Measurements from ENCODE around the gene SURF1.
"Not testable (repeated sequence)": the region's sequence is repeated elsewhere in the genome, so short reads cannot be mapped to it uniquely, and the experiment has no call there.

SURF1 gene, protein sequence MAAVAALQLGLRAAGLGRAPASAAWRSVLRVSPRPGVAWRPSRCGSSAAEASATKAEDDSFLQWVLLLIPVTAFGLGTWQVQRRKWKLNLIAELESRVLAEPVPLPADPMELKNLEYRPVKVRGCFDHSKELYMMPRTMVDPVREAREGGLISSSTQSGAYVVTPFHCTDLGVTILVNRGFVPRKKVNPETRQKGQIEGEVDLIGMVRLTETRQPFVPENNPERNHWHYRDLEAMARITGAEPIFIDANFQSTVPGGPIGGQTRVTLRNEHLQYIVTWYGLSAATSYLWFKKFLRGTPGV

DNA sequence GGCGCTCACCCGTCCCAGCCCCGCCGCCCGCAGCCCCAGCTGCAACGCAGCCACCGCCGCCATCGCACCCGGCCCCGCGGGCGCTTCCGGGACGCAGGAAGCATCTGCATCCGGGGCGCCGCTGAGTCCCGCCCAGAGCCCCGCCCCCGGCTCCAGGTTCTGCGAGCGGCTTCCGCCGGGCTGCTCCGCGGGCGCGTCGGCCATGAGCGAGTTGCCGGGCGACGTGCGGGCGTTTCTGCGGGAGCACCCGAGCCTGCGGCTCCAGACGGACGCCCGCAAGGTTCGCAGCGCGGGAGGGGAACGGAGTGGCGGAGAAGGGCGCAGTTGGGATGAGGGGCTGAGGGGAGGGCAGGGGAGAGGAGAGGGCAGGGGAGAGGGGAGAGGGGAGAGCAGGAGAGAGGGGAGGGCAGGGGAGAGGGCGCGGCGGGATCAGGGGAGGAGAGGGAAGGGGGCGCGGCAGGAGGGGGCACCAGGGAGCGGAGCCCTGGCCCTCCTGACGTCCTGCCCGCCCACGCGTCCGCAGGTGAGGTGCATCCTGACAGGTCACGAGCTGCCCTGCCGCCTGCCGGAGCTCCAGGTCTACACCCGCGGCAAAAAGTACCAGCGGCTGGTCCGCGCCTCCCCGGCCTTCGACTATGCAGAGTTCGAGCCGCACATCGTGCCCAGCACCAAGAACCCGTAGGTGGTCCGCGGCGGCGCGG is at the start of gene SURF1, which contains the start of gene SURF2:
Gene SURF1, minus strand, starts transcription at position 97 of the 701 bp plus-strand sequence. Its CDS starts 34 bp downstream, at position 63.
Gene SURF2, plus strand, starts transcription at position 160 of the 701 bp plus-strand sequence. Its CDS starts 43 bp downstream, at position 203.
- DNase-seq: peak; percentile 89 to 97 (median 96)

DNA sequence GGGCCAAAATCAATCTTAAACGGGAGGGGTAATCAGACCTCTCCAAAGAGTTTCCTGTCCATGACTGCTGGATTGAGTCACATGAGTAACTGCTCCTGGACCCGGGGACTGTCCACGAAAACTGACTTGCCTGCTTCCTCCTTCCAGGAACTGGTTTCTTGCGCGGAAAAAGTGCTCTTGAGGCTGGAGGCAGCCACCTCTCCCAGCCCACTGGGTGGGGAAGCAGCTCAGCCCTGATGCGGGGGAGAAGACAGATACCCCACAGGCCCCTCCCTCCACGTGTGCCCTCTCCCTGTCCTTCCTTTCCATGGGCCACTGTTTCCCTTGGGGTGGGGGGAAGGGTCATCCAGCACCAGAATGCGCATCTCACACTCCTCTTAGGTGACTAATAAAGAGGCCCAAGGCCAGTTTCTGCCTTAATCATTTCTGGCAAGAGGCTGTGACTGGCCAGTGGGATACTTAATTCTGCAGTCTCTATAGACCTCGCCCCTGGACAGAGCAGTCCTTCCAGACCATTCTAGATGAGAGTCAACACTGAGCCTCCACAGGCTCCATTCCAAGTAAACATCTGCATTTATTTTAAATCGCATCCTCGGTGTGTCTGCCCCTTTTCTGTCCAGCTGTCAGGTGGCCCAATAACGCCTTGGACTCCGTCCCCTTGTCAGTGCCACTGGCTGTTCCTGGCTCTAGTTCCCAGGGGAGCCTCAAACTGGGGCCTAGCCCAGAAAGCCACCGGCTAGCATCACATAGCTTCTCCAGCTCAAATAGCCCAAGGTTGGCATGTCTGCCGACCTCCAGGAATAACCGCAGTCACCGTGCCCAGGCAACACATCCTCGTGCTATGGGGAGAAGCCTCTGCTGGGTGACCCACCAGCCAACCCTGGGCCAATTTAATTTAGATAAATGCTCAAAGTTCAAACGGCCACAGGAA is 49.5 kb upstream of the SURF1 start:
- no peak for DNase-seq

GRCh38 chr9:133404454-133405002 is 48.2 kb upstream of the SURF1 start:
- no peak for DNase-seq

- peak; percentile 27 to 61 (median 36) for DNase-seq
Measured at GRCh38 chr9:133403766-133404453, 47.6 kb upstream of the SURF1 start.

- no peak for DNase-seq
Measured at GRCh38 chr9:133402689-133403088, 46.4 kb upstream of the SURF1 start.

DNA sequence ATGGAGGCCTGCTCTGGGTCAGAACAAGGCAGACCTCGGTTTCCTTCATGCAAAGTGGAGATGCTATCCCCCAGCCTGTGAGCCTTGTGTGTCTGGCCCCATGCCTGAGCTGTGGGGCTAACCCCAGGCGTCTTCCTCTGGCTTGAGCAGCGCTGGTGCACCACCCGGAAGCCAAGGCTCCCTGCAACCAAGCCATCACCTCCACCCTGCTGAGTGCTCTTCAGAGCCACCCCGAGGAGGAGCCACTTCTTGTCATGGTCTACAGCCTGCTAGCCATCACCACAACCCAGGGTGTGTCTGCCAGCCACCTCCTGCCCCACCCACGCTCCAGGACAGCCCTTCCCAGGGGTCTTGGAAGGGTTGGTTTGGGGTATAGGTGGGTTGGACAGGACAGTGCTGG is 45.3 kb upstream of the SURF1 start:
- no peak for DNase-seq

DNA sequence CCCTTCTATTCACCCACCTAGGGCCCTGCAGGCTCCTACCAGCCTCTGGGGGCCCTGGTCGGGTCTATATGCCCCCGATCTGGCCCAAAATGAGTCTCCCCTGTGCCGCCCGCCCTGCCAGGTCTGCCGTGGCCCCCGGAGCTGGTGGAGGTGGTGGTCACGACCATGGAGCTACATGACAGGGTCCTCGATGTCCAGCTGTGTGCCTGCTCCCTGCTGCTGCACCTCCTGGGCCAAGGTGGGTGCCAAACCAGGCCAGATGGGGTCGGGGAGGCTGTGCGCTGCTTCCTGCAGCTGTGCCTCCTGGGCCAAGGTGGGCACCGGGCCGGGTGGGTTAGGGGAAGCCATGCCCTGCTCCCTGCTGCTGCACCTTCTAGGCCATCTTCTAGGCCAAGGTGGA is 44.0 kb upstream of the SURF1 start:
- no peak for DNase-seq

GRCh38 chr9:133397895-133398294 is 41.6 kb upstream of the SURF1 start:
- peak in 1 of 3 donors; percentile 16 for DNase-seq

DNA sequence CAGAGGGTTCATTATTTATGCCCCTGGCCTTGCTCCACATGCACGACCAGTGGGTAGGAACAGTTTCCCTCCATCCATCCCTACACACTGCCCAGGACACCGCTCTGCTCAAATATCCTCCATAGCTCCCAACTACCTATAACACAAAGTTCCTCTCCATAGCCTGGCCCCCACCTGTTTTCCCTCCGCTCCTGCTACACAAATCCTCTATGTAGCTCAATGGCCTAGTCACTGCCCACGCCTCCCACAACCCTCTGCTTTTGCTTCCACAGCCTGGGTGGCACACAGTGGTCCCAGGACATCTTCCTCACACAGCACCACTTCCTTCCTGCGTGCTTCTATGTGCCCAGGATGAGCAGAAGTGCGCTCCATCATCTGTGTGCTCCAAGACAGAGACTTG is 41.1 kb upstream of the SURF1 start:
- peak in 1 of 3 donors; percentile 6 for DNase-seq

- peak in 2 of 3 donors; percentile 17 to 35 for DNase-seq
Measured at GRCh38 chr9:133396952-133397351, 40.7 kb upstream of the SURF1 start.

GRCh38 chr9:133394687-133395271 is 38.5 kb upstream of the SURF1 start:
- DNase-seq: peak in 1 of 3 donors; percentile 3

DNA sequence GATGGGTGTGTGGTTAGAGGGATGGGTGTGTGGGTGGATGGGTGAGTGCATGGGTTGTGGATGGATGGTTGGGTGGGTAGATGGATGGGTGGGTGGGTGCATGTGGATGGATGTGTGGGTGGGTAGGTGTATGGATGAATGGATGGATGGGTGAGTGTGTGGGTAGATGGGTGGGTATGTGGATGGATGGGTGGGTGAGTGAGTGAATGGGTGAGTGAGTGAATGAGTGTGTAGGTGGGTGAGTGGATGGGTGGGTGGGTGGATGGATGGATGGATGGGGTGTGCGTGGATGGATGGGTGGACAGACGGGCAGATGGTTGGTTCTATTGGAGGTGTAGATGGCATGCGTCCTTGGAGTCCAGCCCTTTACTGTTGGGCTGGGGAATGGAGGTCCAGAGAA is 37.1 kb upstream of the SURF1 start:
- no peak for DNase-seq

DNA sequence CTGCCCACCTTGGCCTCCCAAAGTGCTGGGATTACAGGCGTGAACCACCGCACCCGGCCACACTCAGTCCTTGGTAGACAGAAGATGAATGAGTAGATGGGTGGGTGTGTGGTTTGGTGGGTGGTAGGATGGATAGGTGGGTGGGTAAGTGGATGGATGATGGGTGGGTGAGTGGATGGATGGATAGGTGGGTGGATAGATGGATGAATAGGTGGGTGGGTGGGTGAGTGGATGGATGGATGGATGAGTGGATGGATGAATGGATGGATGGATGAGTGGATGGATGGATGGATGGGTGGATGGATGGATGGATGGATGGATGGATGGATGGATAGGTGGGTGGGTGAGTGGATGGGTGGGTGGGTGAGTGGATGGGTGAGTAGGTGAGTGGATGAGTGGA is 36.0 kb upstream of the SURF1 start:
- DNase-seq: not testable (repeated sequence)

GRCh38 chr9:133391449-133391848 is 35.2 kb upstream of the SURF1 start:
- not testable (repeated sequence) for DNase-seq

DNA sequence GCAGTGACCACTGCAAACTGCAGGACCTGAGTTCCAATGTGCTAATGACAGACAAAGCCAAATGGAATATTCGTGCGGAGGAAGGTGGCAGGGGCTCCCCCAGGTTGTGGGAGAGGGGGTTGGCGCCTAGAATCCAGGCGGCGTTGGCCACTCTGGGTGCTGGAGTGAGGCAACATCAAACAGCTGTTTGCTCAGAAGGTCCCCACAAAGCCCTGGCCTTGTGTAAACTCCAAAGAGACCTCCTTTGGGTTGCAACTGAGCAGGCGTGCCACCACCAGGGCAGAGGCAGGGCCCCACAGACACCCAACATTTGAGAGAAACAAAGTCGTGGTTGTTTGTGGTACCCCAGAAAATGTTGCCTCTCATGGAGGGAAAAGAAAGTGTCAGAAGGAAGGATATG is 34.4 kb upstream of the SURF1 start:
- DNase-seq: peak in 1 of 3 donors; percentile 4

GRCh38 chr9:133389562-133389961 is 33.3 kb upstream of the SURF1 start:
- peak in 1 of 3 donors; percentile 16 for DNase-seq

GRCh38 chr9:133389025-133389557 is 32.8 kb upstream of the SURF1 start:
- DNase-seq: peak in 1 of 3 donors; percentile 9

DNA sequence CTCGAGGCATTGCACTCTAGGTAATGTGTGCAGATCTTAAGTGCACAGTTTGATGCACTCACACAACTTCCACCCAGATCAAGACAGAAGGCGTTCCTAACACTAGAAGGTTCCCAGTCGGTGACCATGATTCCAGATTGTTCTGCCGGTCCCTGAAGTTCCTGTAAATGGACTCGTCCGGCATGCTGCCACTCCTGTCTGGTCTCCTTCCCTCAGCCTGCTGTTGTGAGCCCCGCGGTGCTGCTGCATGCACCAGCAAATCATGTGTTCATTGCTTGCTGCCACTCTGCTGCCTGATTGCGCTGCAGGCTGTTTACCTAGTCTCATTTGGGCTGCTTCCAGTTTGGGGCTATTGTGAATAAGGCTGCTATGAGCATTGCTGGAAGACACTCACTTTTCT is 31.4 kb upstream of the SURF1 start:
- no peak for DNase-seq

- no peak for DNase-seq
Measured at GRCh38 chr9:133386338-133386737, 30.1 kb upstream of the SURF1 start.

DNA sequence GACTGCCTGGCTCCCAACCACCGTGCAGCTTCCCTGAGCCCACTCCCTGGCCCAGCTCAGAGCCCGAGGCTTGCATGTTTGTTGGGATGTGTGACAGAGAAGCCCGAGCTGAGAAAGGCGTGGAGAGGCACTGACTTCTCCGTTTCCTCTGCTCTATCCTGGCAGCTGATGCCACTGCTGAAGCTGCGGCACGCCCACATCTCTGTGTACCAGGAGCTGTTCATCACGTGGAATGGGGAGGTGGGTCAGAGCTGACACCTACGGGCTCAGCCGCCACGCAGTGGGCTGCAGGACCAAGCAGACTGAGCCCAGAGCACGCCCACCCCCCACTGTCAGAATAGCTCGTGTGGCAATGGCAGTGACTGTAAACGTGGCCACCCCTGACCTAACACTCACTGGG is 29.2 kb upstream of the SURF1 start:
- DNase-seq: no peak

DNA sequence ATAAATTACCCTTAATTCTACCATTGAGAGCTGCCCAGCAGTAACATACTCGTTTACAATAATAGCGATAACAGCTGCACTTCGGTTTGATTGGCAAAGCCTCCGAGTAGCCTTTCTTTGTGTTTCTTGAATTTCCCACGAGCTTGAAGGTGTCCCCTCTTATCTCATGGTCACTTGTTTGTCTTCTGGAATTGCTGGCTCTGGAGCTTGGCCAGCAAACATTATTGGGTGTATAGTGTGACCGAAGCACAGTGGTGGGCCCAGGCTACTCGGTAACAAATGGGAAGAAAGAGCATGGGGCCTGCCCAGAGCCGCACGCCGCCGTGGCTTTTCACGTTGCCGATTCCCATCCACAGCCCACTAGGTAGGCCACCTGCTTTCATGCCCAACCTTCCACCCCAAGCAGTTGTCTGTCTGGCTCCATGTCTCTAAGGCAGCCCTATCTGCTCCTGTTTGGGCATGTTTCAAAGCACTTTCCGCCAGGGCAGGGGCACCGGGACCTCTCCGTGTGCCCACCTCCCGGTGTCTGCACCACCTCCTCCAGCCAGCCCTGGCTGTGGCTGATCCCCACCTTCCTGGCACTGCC is 28.5 kb upstream of the SURF1 start:
- no peak for DNase-seq
